HG03060 (cell line): ENCODE data around the gene TTLL3.
"Not testable (repeated sequence)": the region's sequence is repeated elsewhere in the genome, so short reads cannot be mapped to it uniquely, and the experiment has no call there.

Experiments
- ATAC-seq: cut with Tn5 transposase; IDR thresholded peaks from one replicate; pipeline ENCODE4 v1.9.1; 2021; ENCODE audit warnings: low read depth, moderate number of reproducible peaks; ENCODE audit not compliant: unreplicated experiment

TTLL3 gene

DNA sequence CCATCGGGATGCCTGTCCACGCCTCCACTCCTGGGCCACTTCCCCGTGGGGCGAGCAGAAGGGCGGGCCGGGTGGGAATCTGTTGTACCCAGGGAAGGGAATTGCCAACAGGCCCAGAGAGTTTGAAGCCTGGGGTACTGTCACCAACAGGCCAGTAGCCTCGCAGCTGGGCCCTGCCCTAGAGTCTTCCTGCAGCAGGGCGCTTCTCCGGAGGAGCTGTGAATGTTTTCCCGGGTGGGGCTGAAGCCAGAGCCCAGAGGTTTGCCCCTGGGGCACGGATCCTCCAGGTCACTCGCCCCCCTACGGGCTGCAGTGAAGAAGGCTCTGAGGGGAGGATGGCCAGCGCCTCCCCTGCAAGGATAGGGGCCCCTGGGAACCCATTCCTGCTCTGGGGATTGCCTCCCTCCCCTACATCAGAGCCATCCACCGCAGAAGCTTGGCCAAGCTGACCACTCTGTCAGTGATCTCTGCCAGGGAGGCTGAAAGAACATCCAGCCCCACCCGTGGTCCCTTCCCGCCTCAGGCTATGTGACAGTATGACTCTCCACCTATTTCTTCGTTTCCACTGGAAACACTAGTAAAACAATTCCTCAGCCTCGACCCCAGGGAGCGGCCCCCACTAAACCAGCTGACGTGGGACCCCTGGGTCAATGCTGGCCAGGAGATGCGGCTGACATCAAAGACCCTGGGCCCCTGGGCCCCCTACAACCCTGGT lies 53.2 kb downstream of the TTLL3 start:
- ATAC-seq: no peak

DNA sequence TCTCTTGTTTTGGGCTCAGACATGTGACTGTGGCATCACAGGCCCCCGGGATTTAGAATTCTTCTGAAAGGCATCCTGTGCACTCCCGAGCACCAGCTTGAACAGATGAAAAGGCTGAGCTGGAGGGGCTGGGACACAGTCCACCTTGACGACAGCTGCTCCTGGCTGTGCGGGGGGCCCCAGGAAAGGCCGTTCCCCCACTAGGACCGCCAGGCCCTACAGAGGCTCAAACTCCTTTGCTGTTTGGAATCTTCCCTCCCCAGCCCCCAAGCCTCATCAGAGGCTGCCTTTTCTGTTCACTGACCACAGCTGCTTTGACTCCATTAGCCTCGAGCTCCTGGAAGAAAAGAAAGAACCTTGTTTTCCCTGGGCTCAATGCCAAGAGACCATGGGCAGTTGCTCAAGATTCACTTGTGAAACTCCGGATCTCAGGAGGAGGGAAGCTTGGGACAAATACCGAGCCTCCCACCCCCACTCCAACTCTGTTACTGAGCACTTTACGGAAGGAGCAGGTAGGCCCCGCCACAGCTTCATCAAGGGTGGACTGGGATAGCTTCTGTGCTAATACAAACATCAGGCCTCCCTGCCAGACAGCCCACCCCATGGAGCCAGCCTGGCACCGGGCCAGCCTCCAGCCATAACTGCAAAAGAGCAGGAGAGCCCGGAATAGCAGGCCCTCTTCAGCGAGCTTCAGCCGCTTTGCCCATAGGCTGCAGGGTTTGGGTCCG lies 54.3 kb downstream of the TTLL3 start:
- ATAC-seq: no peak

GRCh38 chr3:9865125-9865637 lies 55.1 kb downstream of the TTLL3 start:
- not testable (repeated sequence) for ATAC-seq

- ATAC-seq: no peak
Observed at GRCh38 chr3:9866639-9867038, 56.6 kb downstream of the TTLL3 start.

DNA sequence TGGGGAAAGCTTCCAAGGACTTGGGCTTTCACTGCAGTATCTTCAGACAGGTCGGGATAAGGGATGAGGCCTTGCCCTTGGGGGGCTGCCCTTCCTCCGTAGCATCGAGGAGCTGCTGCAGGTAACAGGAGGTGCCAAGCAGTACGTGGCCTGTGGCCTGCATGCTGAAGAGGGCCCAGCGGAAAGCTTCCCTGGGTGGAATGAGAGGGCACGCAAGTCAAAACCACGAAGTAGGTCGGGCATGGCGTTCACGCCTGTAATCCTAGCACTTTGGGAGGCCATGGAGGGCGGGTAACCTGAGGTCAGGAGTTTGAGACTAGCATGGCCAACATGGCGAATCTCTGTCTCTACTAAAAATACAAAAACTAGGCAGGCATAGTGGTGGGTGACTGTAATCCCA lies 57.0 kb downstream of the TTLL3 start:
- ATAC-seq: no peak

DNA sequence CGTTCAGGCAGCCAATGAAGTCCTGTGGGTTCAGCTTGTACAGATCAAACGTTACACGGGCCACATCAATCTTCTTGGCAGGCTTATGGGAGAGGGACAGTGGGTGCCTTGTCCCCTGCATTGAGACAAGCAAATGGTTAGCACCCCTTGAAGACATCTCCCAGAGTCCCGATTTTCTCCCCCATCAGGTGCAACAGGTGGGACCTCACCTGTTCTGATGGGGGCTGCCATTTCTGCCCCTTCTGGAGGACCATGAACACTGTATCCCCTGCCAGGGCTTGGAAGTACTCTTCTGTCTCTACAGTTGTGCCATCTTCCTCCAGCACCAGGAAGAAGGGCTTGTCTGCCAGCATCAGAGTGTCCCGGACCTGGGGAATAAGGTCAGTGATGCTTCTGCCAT lies 59.9 kb downstream of the TTLL3 start:
- no peak for ATAC-seq

GRCh38 chr3:9870978-9871377 lies 60.9 kb downstream of the TTLL3 start:
- ATAC-seq: no peak

GRCh38 chr3:9872067-9872466 lies 62.0 kb downstream of the TTLL3 start:
- not testable (repeated sequence) for ATAC-seq

DNA sequence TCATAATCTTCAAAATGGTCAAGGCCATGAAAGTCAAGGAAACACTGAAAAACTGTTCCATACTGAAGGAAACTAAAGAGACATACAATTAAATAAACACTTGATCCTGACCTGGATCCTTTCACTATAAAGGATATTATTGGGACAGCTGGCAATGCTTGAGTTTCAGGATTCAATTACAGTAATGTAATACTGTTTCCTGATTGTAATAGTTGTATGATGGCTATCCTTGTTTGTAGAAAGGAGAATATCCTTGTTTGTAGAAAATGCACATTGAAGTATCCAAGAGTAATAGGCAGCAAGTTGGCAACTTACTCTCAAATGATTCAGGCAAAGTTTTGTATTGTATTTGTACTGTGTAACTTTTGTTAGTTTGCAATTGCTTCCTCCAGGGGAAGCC lies 65.4 kb downstream of the TTLL3 start:
- no peak for ATAC-seq

DNA sequence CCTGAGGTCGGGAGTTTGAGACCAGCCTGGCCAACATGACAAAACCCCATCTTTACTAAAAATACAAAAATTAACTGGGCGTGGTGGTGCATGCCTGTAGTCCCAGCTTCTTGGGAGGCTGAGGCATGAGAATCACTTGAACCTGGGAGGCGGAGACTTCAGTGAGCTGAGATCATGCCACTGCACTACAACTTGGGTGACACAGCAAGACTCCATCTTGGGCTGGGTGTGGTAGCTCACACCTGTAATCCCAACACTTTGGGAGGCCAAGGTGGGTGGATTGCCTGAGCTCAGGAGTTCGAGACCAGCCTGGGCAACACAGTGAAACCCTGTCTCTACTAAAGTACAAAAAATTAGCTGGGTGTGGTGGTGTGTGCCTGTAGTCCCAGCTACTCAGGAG lies 66.2 kb downstream of the TTLL3 start:
- ATAC-seq: not testable (repeated sequence)

DNA sequence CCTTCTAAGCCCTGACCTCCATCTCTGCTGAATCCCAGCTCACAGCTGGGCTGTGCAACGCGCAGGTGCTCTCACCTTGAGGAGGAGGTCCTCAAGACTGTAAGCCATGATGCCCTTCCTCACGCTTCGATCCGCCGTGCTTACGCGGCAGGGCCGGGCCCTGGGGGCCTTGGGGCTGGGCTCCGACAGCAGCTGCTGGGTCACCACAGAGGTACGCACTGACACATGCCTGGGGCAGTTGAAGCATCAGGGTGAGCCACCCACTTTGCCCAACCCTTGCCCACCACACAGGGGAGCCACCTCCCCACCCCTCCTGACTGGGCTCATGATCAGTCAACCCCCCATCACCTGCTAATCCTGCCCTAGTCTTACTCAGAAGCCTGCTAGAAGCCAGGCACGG lies 66.9 kb downstream of the TTLL3 start:
- no peak for ATAC-seq

DNA sequence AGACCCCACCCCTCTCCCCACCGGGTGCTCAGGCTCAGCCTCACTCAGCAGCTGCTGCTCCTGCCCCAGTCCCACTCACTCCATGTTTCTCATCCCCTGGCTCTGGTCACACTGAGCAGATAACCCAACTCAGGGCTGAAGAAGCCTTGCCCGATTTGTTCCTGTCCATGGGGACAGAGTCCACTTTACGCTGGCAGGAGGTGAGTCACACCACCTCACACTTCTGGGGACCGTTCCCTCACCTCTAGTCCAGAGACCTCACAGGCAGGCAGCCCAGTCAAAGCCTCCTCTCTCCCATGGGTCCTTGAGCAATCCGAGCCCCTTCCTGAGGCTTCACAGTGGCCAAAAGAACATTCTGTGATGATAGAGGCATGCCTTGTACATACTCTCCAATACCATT lies 68.6 kb downstream of the TTLL3 start:
- ATAC-seq: no peak

- ATAC-seq: no peak
Observed at GRCh38 chr3:9879830-9880549, 69.9 kb downstream of the TTLL3 start, which contains the start of gene CIDEC. CIDEC (minus strand) TSS chr3:9880253; CDS start chr3:9878486, 1,767 bp downstream.

- no peak for ATAC-seq
Observed at GRCh38 chr3:9881441-9881840, 71.4 kb downstream of the TTLL3 start.

GRCh38 chr3:9883706-9884554 lies 73.9 kb downstream of the TTLL3 start:
- ATAC-seq: no peak

DNA sequence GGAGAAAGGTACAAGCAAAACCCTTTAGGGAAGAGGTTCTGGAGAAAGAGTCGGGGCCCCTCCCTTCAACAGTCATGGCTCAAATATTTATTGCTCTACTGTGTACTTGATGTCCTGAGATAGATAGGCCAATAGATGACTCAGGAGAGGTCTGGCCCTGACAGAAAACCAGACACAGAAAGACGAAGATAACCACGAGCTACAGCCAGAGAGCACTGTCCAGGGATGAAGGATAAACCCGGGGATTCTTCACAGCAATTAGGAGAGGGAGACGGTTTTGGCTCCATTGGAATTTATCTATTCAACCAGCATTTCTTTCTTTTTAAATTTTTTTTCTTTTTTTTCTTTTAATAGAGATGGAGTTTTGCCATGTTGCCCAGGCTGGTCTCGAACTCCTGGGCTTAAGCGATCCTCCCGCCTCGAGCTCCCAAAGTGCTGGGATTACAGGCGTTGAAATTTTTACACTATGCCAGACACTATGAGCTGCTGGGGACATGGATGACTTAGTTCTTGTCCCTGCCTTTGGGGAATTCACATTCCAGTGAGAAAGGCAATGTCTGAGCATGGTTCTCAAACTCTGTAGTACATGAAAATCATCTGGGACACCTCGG lies 74.6 kb downstream of the TTLL3 start:
- ATAC-seq: no peak
